Thyroid gland (tissue), 4 donors: ENCODE data around the gene CCDC106.

Experiments
- CTCF ChIP-seq, 6 experiments: fragments of 200-600 bp in 3 of 6; fragments of 450-650 bp in 3 of 6; sonication (generic) in 3 of 6; IDR thresholded peaks; one replicate each; pipeline ENCODE4 v1.5.1; 2016 to 2019; ENCODE audit warnings: antibody characterized with exemption in 6 of 6, mild to moderate bottlenecking in 2 of 6, inconsistent platforms in 1 of 6, moderate library complexity in 1 of 6
- POLR2A ChIP-seq, 2 donors: fragments of 450-650 bp; IDR thresholded peaks; one replicate each; pipeline ENCODE4 v1.6.1; 2017; ENCODE audit warnings: antibody characterized with exemption in 2 of 2, mild to moderate bottlenecking in 2 of 2, moderate library complexity in 1 of 2

- TF ChIP-seq CTCF (IDR thresholded peaks at IDR 0.05) (no peak), POLR2A (IDR thresholded peaks at IDR 0.05) (no peak)
Measured at GRCh38 chr19:55646889-55647731, 902 bp upstream of the CCDC106 start.
